Erythroblast (primary cell): ENCODE data around the gene CSH2.

Source experiments
- GATA1 ChIP-seq: IDR thresholded peaks from 2 replicates; pipeline ENCODE4 v1.6.1; 2011; ENCODE audit warnings: low read depth, mild to moderate bottlenecking, control low read depth, low read length, moderate library complexity
- POLR2A ChIP-seq: IDR thresholded peaks from 2 replicates; pipeline ENCODE4 v1.6.1; 2011; ENCODE audit warnings: mild to moderate bottlenecking, low read length

- TF ChIP-seq POLR2A (peak; percentile 89), GATA1 (no peak)
Observed at GRCh38 chr17:63827002-63827800, 46.3 kb downstream of the CSH2 start, which contains the start of the genes FTSJ3 and PSMC5.
